Measurements from ENCODE around the gene STRIT1. TPM values are rescaled to one million over a fixed set of nuclear protein-coding genes. Genes with fewer than 3 reads are reported as not detected.

Gene STRIT1
- total and polyA plus RNA-seq, 2 donors (not counting 1 experiment from before 2014, with no cell fraction given), result not detected

GRCh38 chr3:155329513-155330048 is 36.1 kb upstream of the STRIT1 start:
- Histone ChIP-seq H4K20me1 (ENCODE audit: control insufficient read depth, extremely low read depth, insufficient read depth, low read length) (no peaks in the 10 kb centered on the region), H3K9me3 (ENCODE audit: control insufficient read depth, insufficient read depth, low read depth, low read length) (no peaks in the 10 kb centered on the region), H3K36me3 (ENCODE audit: control insufficient read depth, insufficient read depth, low read length) (no peaks in the 10 kb centered on the region), H3K4me1 (ENCODE audit: control insufficient read depth, extremely low read depth, insufficient read depth, low read length) (no peaks in the 10 kb centered on the region), H3K79me2 (ENCODE audit: control insufficient read depth, insufficient read depth, low read length) (no peaks in the 10 kb centered on the region), H2AFZ (ENCODE audit: low read length) (no peak overlapping the region), H3K27me3 (ENCODE audit: control insufficient read depth, insufficient read depth, low read length) (no peaks in the 10 kb centered on the region), H3K4me2 (ENCODE audit: extremely low read depth, insufficient read depth, low read length) (no peak overlapping the region), H3K27ac (ENCODE audit: insufficient read depth, low read length) (no peak overlapping the region), H3K9ac (ENCODE audit: insufficient read depth, low read length) (no peak overlapping the region), H3K4me3 (replicated peaks in 1 of 4; ENCODE audit: control extremely low read depth in 1 of 4, insufficient read depth in 1 of 4, low read depth in 3 of 4, low read length in 4 of 4) (no peak overlapping the region)
- TF ChIP-seq EZH2 (IDR thresholded peaks at IDR 0.05; ENCODE audit: low read length, missing control alignments) (no peak), CTCF (conservative IDR thresholded peaks at IDR 0.05 in 1 of 2, IDR thresholded peaks at IDR 0.05 in 1 of 2; ENCODE audit: low read depth in 1 of 2, low read length in 2 of 2) (no peak)
- DNase-seq (ENCODE audit: low read depth in 2 of 2), result no peak

DNA sequence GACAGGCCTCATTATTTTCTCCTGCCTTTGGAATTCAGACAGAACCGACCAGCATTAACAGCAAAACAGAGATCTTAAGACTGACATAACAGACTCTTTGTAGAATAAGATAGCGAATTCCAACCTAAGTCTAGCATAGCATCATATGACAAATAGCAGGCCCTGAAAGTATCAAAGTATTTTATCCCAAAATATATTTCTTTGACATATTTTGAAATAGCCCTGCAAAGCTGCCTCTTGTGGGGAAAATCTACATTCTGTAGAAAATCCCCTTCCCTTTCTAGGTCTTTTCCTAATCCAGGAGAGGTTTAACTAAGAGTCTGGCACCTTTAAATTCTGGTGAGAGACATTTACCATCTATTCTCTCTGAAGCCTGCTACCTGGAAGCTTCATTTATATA is 34.4 kb upstream of the STRIT1 start:
- H3K36me3 ChIP-seq (ENCODE audit: control insufficient read depth, insufficient read depth, low read length), result no peaks in the 10 kb centered on the region
- no peak overlapping the region for H3K4me2 ChIP-seq (ENCODE audit: extremely low read depth, insufficient read depth, low read length)
- H3K4me1 ChIP-seq (ENCODE audit: control insufficient read depth, extremely low read depth, insufficient read depth, low read length), result no peaks in the 10 kb centered on the region
- no peak overlapping the region for H3K4me3 ChIP-seq (replicated peaks in 1 of 4; ENCODE audit: control extremely low read depth in 1 of 4, insufficient read depth in 1 of 4, low read depth in 3 of 4, low read length in 4 of 4)
- H3K9ac ChIP-seq (ENCODE audit: insufficient read depth, low read length), result no peak overlapping the region
- no peak for TF ChIP-seq CTCF (conservative IDR thresholded peaks at IDR 0.05 in 1 of 2, IDR thresholded peaks at IDR 0.05 in 1 of 2; ENCODE audit: low read depth in 1 of 2, low read length in 2 of 2)
- TF ChIP-seq EZH2 (IDR thresholded peaks at IDR 0.05; ENCODE audit: low read length, missing control alignments), result no peak
- DNase-seq (ENCODE audit: low read depth in 2 of 2), result no peak
- H3K27ac ChIP-seq (ENCODE audit: insufficient read depth, low read length), result no peak overlapping the region
- H4K20me1 ChIP-seq (ENCODE audit: control insufficient read depth, extremely low read depth, insufficient read depth, low read length), result no peaks in the 10 kb centered on the region
- no peaks in the 10 kb centered on the region for H3K9me3 ChIP-seq (ENCODE audit: control insufficient read depth, insufficient read depth, low read depth, low read length)
- H3K79me2 ChIP-seq (ENCODE audit: control insufficient read depth, insufficient read depth, low read length), result no peaks in the 10 kb centered on the region
- H2AFZ ChIP-seq (ENCODE audit: low read length), result no peak overlapping the region
- H3K27me3 ChIP-seq (ENCODE audit: control insufficient read depth, insufficient read depth, low read length), result no peaks in the 10 kb centered on the region

- no peak overlapping the region for H3K27ac ChIP-seq (ENCODE audit: insufficient read depth, low read length)
- no peak overlapping the region for H3K9ac ChIP-seq (ENCODE audit: insufficient read depth, low read length)
- H3K9me3 ChIP-seq (ENCODE audit: control insufficient read depth, insufficient read depth, low read depth, low read length), result no peaks in the 10 kb centered on the region
- no peaks in the 10 kb centered on the region for H3K27me3 ChIP-seq (ENCODE audit: control insufficient read depth, insufficient read depth, low read length)
- H3K4me1 ChIP-seq (ENCODE audit: control insufficient read depth, extremely low read depth, insufficient read depth, low read length), result no peaks in the 10 kb centered on the region
- H3K79me2 ChIP-seq (ENCODE audit: control insufficient read depth, insufficient read depth, low read length), result no peaks in the 10 kb centered on the region
- no peaks in the 10 kb centered on the region for H3K36me3 ChIP-seq (ENCODE audit: control insufficient read depth, insufficient read depth, low read length)
- no peak overlapping the region for H3K4me3 ChIP-seq (replicated peaks in 1 of 4; ENCODE audit: control extremely low read depth in 1 of 4, insufficient read depth in 1 of 4, low read depth in 3 of 4, low read length in 4 of 4)
- no peaks in the 10 kb centered on the region for H4K20me1 ChIP-seq (ENCODE audit: control insufficient read depth, extremely low read depth, insufficient read depth, low read length)
- TF ChIP-seq CTCF (conservative IDR thresholded peaks at IDR 0.05 in 1 of 2, IDR thresholded peaks at IDR 0.05 in 1 of 2; ENCODE audit: low read depth in 1 of 2, low read length in 2 of 2) (no peak), EZH2 (IDR thresholded peaks at IDR 0.05; ENCODE audit: low read length, missing control alignments) (no peak)
- H2AFZ ChIP-seq (ENCODE audit: low read length), result no peak overlapping the region
- no peak overlapping the region for H3K4me2 ChIP-seq (ENCODE audit: extremely low read depth, insufficient read depth, low read length)
- DNase-seq (ENCODE audit: low read depth in 2 of 2), result no peak
Measured at GRCh38 chr3:155327430-155327829, 33.9 kb upstream of the STRIT1 start.

All from fibroblast of lung (primary cell).